GOT3 (cell line): ENCODE data around the gene OTOF.

Experiments
- DNase-seq: peaks from one replicate; lab custom pipeline; 2025; ENCODE audit warnings: mixed read lengths; lab: John Stamatoyannopoulos, UW

OTOF gene

GRCh38 chr2:26451700-26452099, 26.2 kb downstream of the OTOF start:
- no peak for DNase-seq

DNA sequence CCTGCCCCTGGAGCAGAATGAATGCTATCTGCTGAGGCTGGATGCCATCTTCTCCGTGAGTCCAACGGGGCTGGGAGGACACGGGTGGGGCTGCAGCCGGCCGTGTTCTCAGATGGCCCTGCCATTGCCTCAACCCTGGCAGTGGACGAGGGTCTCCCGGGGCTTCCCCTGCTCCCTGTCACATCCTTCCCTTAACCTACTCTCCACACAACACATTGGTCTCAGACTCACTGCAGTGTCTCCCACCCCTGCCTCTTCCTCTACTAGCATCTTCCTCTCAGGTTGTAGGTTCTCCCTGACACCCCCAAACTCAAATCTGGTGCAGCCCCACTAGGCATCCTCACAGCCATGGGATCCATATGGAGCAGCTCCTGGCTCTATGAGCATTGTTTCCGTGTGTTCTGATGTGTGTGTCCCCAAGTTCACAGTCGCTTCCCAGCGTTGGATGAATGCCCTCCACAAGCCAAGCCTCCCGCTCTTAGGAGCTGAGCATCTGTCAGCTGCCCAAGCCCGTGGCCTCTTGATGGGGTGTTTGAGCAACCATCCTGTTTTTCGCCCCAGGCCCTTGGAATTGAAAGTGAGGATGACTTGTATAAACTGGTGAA, 27.8 kb downstream of the OTOF start:
- DNase-seq = no peak

- DNase-seq = no peak
Observed at GRCh38 chr2:26449278-26450030, 28.5 kb downstream of the OTOF start.

DNA sequence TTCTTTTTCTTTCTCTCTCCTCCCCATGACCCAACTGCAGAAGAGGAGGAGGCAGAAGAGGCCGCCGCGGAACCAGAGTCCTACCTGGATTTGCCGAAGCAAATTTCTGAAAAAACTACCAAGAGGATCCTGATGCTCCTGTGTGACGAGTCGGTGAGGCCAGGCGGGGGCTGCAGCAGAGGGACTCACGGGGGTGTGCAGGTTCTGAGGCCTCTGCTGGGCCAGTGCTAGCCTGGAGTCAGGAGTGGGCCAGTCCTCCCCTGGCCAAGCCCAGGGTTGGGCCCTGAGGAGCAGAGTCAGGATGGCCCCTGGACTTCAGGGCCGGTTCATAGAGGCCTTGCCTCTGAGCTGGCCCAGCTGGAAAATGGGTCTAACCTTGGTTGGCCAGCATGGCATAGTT, 29.3 kb downstream of the OTOF start:
- DNase-seq = no peak

DNA sequence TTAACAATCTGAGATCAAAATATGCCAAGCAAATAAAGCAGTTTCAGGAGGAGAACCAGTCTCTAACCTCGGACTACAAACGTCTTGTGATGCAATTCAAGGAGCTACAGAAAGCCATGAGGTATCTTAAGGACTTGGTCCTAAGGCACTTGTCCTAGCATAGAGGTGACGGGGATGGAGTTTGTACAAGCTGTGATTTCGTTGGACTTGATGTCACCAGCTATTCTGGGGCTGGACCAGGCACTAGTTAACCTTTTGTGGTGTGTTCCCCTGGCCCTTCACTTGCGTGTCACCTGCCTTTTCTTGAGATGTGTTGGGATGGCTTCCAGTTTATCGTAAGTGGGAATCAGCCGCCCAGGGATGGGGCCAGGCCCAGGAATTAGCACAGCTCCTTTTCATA, 33.7 kb downstream of the OTOF start:
- DNase-seq = no peak

- no peak for DNase-seq
Observed at GRCh38 chr2:26442707-26443106, 35.2 kb downstream of the OTOF start.

- no peak for DNase-seq
Observed at GRCh38 chr2:26442301-26442700, 35.6 kb downstream of the OTOF start.

DNA sequence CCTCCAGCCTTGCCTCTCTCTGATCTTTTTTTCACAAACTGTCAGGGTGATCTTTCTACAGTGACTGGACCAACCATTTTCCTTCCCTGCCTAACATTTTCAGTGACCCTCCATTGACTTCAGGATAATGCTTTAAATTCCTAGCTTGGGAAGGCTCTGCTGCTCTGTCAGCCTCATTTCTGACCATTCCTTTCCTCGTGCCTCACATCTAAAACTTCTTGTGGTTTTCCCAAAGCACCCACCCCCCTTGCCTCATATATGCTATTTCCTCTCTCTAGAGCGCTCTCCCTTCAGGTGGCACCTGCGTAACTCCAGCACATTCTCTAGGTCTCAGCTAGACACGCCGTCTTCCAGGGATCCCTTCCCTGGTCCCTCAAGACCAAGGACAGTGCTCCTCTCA, 39.0 kb downstream of the OTOF start:
- DNase-seq = no peak

DNA sequence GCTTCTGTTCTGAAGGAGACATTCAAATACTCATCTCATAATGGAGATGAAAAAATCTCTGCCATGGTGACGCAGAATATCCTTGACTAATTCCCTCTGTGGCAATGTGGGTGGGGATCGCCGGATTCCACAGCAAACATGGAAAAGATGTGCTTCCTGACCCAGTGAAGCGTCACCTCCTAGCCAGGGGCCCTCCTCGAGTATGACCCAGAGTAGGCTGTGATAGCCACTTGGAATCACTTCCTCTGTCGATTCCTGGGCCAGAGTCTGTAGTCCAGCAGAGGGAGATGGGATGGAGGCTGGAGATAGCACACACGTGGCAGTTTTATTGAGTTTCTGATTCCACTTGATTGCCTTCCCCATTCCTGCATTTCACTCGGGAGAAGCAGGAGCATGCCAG, 39.4 kb downstream of the OTOF start:
- peak; percentile 8 for DNase-seq

DNA sequence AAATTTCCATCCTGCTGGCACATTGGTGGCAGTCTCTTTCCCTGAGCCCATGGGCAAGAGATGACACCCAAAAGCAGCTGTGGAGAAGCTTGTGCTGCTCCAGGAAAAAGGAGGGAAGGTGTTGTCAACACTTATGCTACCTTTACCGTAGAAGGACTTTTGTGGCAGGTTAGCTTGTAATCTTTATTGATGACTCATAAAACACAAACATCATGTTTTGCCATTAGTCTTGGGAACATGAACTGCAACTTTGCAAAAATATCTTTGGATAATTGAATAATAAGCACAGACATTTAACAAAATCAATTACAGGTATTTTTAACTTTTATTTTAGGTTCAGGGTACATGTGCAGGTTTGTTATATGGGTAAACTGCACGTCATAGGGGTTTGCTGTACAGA, 42.8 kb downstream of the OTOF start:
- no peak for DNase-seq

DNA sequence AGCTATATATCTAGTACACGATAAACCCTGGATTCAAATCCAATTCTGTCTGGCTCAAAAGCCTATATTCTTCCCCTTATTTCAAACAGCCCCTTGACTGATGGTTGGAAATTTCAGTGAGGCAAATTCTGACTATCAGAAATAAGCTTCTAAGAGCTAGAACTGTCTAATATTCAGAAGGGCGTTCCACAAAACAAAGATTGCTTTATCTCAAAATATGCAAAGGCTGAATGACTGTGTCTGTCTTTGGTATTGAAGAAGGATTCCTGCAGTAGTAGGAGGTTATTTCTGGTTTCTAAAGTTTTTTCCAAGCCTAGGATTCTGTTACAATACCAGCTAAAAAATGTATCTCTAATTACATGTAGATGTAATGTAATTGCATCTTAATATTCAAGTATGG, 45.1 kb downstream of the OTOF start:
- no peak for DNase-seq

DNA sequence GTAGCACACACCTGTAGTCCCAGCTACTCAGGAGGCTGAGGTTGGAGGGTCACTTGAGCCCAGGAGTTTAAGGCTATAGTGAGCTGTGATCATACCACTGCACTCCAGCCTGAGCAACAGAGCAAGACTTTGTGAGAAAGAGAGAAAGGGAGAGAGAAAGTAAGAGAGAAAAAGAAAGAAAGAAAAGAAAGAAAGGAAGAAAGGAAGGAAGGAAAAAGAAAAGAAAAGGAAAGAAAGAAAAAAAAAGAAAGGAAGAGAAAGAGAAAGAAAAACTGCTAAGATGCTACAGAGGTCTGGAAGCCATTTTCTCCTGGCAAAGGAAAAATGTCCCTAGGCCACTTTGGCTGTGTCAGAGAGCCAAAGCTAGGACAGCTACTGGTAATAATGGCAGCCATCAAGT, 45.6 kb downstream of the OTOF start:
- no peak for DNase-seq

DNA sequence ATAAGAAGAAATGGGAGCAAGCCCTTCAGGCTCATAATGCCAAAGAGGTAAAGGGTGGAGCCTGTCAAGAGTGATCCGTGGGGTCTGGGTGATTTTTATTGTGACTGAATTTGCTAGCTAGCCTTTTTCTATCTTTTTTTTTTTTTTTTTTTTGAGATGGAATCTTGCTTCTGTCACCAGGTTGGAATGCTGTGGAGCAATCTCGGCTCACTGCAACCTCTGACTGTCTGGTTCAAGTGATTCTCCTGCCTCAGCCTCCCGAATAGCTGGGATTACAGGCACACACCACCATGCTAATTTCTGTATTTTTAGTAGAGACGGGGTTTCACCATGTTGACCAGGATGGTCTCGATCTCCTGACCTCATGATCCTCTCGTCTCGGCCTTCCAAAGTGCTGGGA, 47.1 kb downstream of the OTOF start:
- no peak for DNase-seq

- no peak for DNase-seq
Observed at GRCh38 chr2:26429779-26430578, 47.9 kb downstream of the OTOF start.

DNA sequence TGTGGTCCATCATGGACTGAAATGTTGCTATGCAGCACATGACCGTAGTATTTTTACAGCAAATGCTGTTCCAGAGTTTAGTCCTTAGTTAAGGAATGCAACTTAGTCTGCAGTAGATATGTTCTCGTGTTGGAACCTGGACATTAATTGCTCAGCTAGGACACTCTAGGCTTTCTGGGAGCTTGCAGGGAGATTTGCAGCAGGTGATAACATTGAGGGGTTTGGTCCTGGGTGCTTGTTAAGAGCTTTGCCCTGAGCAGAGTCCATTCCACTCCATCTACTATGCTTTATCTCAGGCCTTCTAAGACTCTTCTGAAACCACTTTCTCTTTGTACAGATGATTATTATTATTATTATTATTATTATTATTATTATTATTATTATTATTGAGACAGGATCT, 49.1 kb downstream of the OTOF start:
- DNase-seq = no peak

GRCh38 chr2:26424221-26424620, 53.7 kb downstream of the OTOF start:
- DNase-seq = no peak

- DNase-seq = no peak
Observed at GRCh38 chr2:26423750-26424149, 54.2 kb downstream of the OTOF start.

DNA sequence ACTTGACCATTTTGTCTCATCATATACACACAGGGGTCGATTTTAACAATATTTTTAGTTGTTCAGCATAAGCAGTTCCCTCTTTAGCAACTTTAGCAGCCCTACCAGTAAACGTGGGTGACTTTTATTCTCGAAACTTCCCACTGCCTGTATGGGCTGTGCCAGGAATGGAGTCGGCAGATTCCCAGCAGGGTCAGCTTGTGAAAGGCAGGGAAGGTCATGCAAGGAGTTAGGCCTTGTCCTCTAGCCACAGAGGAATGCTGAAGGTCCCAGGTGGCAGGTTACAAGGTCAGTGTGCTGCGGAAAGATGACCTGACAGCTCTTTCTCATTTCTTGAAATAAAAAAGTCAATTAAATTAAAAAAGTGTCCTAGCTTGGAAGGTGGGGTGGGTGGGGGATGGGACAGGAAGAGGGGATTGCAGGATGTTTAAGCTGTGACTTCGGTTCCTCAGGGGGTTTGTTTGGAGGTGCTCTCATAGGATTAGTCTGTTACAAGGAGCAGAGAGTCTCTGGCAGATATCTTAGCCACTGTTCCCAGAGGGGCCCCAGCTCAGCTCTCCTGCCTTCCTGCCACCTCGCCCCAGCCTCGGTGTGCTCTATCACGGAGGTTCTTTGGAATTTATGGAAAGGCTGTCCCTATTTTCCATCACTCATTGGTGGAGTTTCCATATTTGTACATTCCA, 54.8 kb downstream of the OTOF start:
- no peak for DNase-seq

DNA sequence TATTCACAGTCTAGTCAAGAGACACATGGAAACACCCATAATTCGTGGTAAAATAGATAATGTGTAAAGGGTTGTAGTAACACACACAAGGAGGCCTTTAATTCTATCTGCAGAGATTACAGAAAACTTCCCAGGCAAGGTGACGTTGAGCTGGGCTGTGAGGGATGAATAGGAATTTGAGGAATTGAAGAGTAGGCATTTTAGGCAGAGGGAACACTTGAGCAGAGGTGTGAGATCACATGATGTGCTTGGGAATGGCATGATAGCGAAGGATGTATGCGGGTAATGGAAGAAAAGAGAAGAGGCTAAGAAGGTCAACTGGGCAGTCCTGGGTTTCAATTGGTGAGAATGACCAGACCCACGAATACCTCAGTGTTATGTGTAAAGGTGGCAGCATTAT, 56.0 kb downstream of the OTOF start:
- DNase-seq = no peak

DNA sequence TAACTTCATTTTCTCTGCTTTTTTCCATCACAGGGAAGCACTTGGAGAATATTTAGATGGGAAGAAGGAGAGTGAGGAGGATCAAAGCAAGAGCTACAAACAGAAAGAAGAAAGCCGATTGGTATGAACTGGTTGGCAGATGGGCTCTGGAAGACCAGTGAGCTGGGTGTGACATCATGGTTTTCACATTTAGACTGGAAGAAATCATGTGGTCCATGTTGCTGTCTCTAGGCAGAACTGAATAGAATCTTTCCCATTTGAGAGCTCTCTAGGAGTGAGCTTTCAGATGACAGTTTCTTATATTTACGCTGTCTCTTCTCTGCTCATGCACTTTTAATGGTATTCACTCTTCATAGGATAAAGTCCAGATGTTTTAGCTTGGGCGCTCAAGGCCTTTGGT, 63.6 kb downstream of the OTOF start:
- DNase-seq = no peak

- no peak for DNase-seq
Observed at GRCh38 chr2:26412091-26412673, 65.7 kb downstream of the OTOF start.

- DNase-seq = no peak
Observed at GRCh38 chr2:26411419-26411818, 66.5 kb downstream of the OTOF start.
